ENCODE data around the gene A2ML1.

GRCh38 chr12:8903646-8904045 lies 81.2 kb downstream of the A2ML1 start:
- TF ChIP-seq, protein P1, sequence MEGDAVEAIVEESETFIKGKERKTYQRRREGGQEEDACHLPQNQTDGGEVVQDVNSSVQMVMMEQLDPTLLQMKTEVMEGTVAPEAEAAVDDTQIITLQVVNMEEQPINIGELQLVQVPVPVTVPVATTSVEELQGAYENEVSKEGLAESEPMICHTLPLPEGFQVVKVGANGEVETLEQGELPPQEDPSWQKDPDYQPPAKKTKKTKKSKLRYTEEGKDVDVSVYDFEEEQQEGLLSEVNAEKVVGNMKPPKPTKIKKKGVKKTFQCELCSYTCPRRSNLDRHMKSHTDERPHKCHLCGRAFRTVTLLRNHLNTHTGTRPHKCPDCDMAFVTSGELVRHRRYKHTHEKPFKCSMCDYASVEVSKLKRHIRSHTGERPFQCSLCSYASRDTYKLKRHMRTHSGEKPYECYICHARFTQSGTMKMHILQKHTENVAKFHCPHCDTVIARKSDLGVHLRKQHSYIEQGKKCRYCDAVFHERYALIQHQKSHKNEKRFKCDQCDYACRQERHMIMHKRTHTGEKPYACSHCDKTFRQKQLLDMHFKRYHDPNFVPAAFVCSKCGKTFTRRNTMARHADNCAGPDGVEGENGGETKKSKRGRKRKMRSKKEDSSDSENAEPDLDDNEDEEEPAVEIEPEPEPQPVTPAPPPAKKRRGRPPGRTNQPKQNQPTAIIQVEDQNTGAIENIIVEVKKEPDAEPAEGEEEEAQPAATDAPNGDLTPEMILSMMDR (conservative IDR thresholded peaks at IDR 0.05 in 1 of 2, IDR thresholded peaks at IDR 0.05 in 1 of 2; ENCODE audit: low read depth in 1 of 2, low read length in 2 of 2) = no peak
- TF ChIP-seq EZH2 (IDR thresholded peaks at IDR 0.05; ENCODE audit: low read length, missing control alignments) = no peak

All from fibroblast of lung (primary cell).